Renal cortex interstitium (tissue), 11 donors: ENCODE measurements around the gene TOGARAM2. TPM values are rescaled to one million over a fixed set of nuclear protein-coding genes. Genes with fewer than 3 reads are reported as not detected.
"Not testable (repeated sequence)": the region's sequence is repeated elsewhere in the genome, so short reads cannot be mapped to it uniquely, and the experiment has no call there.

Source experiments
- DNase-seq, 11 donors: peaks; one replicate each; pipeline ENCODE4 v3.0.0-alpha.2; 2013; ENCODE audit warnings: low read depth in 9 of 11, low spot score in 4 of 11; ENCODE audit errors: extremely low read depth in 1 of 11
- polyA plus RNA-seq, 3 donors: library from polyadenylated mRNA; unstranded; fragments of 120-200 nt; gene quantifications; one replicate each; pipeline ENCODE4 v1.2.1, GENCODE V29; 2013; ENCODE audit not compliant: insufficient read length in 3 of 3

Gene TOGARAM2
- polyA plus RNA-seq, 3 donors: 0.61 to 2.1 (median 1.6) TPM

GRCh38 chr2:29082804-29083495 is 101.9 kb downstream of the TOGARAM2 start:
- no peak for DNase-seq

GRCh38 chr2:29084554-29084953 is 103.5 kb downstream of the TOGARAM2 start:
- DNase-seq: no peak

GRCh38 chr2:29090311-29090710 is 109.2 kb downstream of the TOGARAM2 start:
- DNase-seq: not testable (repeated sequence)

- DNase-seq: no peak
Observed at GRCh38 chr2:29096969-29097368, 115.9 kb downstream of the TOGARAM2 start.

DNA sequence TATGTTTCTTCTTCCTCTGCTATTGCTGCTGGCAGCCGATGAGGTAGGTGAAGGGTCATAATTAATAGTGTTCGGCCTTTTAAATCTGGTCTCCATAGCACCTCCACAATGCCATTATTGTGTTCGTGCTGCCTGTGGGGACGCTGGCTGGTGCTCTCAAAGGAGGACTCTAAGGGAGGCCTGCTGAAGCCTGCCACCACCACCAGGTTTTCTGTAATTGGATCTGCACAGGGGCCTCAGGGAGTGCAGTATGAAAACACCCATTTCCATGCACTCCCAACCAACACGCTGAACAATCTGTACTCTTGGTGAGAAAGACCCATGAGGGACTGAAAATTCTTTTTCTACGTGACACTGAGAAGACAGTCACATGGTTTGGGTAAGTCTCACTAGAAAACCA is 116.5 kb downstream of the TOGARAM2 start:
- no peak for DNase-seq

- no peak for DNase-seq
Observed at GRCh38 chr2:29100564-29100963, 119.5 kb downstream of the TOGARAM2 start.

Other genes with a start within 250 kb of the TOGARAM2 start
- 100 to 1,000 TPM; 160 to 184 (median 181) TPM for gene PPP1CB, start 229.5 kb upstream of the TOGARAM2 start, polyA plus RNA-seq
- gene SPDYA, start 170.5 kb upstream of the TOGARAM2 start, polyA plus RNA-seq: 1 to 10 TPM; 1.3 to 3.7 (median 2.1) TPM
- gene TRMT61B, start 111.0 kb upstream of the TOGARAM2 start, polyA plus RNA-seq: 10 to 100 TPM; 21.1 to 25.3 (median 23.8) TPM
- gene WDR43, start 86.6 kb upstream of the TOGARAM2 start, polyA plus RNA-seq: 10 to 100 TPM; 47.0 to 56.9 (median 49.0) TPM
- gene PCARE, start 93.2 kb downstream of the TOGARAM2 start, polyA plus RNA-seq: under 1 TPM; 0.19 to 0.62 (median 0.20) TPM
- gene CLIP4, start 134.1 kb downstream of the TOGARAM2 start, polyA plus RNA-seq: 10 to 100 TPM; 14.0 to 29.6 (median 14.1) TPM